Peyer's patch (tissue), 4 donors: ENCODE results near the gene NPEPL1.

Experiments
- POLR2A ChIP-seq, 2 donors: fragments of 450-650 bp; IDR thresholded peaks; one replicate each; pipeline ENCODE4 v1.5.1; 2017; ENCODE audit warnings: antibody characterized with exemption in 2 of 2, mild to moderate bottlenecking in 2 of 2, moderate library complexity in 2 of 2
- TF ChIP-seq, protein P1 (sequence below), 6 experiments: fragments of 450-650 bp in 4 of 6; fragments of 200-600 bp in 2 of 6; sonication (generic) in 1 of 6; IDR thresholded peaks; one replicate each; pipeline ENCODE4 v1.5.1; 2017 to 2019; ENCODE audit warnings: antibody characterized with exemption in 6 of 6, mild to moderate bottlenecking in 3 of 6, moderate library complexity in 1 of 6

DNA sequence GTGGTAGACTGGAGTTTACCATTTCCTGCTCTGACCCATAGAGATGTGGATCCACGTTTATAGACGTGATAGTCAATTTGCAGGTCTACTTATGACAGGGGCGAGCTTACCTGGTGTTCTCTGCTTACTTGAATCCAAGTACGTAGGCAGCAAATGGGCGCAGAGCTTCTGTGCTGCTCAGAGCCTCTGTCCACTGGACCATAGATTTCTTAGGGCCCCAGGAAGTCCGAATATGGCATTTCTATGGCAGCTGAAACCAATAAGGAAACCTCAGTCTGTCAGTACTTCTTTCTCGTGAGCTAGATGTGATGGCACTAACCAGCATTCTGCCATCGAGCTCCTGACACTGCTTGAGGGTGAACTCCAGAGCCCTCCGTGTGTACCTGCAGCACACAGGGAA, 19.5 kb upstream of the NPEPL1 start:
- TF ChIP-seq, protein P1, sequence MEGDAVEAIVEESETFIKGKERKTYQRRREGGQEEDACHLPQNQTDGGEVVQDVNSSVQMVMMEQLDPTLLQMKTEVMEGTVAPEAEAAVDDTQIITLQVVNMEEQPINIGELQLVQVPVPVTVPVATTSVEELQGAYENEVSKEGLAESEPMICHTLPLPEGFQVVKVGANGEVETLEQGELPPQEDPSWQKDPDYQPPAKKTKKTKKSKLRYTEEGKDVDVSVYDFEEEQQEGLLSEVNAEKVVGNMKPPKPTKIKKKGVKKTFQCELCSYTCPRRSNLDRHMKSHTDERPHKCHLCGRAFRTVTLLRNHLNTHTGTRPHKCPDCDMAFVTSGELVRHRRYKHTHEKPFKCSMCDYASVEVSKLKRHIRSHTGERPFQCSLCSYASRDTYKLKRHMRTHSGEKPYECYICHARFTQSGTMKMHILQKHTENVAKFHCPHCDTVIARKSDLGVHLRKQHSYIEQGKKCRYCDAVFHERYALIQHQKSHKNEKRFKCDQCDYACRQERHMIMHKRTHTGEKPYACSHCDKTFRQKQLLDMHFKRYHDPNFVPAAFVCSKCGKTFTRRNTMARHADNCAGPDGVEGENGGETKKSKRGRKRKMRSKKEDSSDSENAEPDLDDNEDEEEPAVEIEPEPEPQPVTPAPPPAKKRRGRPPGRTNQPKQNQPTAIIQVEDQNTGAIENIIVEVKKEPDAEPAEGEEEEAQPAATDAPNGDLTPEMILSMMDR (IDR thresholded peaks at IDR 0.05): no peak
- TF ChIP-seq POLR2A (IDR thresholded peaks at IDR 0.05): no peak
